HG03045 (cell line): Measurements from ENCODE around the gene MYO3B.
"Not testable (repeated sequence)": the region's sequence is repeated elsewhere in the genome, so short reads cannot be mapped to it uniquely, and the experiment has no call there.

Source experiments
- ATAC-seq: cut with Tn5 transposase; IDR thresholded peaks from one replicate; pipeline ENCODE4 v1.9.1; 2021; ENCODE audit warnings: mild to moderate bottlenecking, moderate library complexity; ENCODE audit not compliant: unreplicated experiment

Gene MYO3B

GRCh38 chr2:170660409-170660808, 482.5 kb downstream of the MYO3B start:
- ATAC-seq, result no peak

GRCh38 chr2:170665743-170666142, 487.8 kb downstream of the MYO3B start:
- ATAC-seq, result no peak

DNA sequence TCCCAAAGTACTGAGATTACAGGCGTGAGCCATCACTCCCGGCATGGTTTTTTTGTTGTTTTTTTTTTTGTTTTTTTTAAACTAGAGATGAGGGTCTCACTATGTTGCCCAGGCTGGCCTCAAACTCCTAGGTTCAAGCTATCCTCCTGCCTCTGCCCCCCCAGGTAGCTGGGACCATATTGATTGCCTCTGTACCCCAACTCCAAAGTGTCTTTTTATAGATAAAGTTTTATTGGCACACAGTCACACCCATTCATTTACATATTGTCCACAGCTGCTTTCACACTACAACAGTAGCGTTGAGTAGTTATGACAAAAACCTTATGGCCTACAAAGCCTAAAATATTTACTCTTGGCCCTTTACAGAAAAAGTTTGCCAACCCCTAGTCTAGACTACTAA, 492.0 kb downstream of the MYO3B start:
- no peak for ATAC-seq

DNA sequence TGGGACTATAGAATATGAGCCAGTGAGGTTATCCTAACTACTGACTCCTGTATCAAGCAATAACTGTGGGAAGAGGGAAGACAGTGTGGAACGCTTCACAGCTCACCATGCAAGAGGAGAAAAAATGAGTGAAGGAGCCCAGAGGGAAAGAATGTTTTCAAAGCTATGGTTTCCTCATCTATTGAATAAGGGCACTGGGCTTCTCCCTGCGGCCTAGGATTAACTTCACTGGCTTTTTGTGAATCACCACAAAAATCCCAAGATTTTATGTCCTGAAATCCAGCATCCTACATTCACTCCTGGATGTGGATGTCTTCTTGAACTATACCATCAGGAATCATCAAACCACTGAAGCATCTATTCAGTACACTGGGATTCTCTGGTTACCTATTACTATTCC, 492.7 kb downstream of the MYO3B start:
- ATAC-seq, result no peak

DNA sequence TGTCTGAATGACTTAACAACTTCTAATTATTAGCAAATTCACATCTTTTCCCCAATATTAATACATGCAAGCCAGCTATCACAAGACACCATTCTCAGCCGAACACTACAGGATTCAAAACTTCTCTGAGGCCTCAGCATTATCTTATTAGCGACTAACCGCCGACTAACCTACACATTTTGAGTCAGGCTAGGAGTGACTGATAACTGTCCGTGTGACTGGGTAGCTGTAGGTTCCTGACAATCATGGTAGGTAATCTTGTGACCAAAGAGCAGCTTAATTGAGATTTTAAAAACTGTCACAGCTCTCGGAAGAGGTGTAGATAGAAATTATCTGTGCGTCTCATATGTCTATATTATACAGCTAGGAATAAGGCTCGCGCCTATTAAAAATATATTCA, 493.1 kb downstream of the MYO3B start:
- no peak for ATAC-seq

DNA sequence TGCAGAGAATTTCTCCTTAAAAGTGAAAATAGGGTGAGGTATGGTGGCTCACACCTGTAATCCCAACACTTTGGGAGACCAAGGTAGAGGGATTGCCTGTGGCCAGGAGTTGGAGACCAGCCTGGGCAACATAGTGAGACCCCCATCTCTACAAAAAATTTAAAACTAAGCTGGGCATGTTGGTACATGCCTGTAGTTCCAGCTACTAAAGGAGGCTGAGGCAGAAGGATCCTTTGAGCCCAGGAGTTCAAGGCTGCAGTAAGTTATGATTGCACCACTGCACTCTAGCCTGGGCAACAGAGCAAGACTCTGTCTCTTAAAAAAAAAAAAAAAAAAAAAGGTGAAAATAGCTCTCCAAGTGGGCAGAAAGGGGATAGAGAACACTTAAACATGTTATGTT, 496.3 kb downstream of the MYO3B start:
- not testable (repeated sequence) for ATAC-seq

DNA sequence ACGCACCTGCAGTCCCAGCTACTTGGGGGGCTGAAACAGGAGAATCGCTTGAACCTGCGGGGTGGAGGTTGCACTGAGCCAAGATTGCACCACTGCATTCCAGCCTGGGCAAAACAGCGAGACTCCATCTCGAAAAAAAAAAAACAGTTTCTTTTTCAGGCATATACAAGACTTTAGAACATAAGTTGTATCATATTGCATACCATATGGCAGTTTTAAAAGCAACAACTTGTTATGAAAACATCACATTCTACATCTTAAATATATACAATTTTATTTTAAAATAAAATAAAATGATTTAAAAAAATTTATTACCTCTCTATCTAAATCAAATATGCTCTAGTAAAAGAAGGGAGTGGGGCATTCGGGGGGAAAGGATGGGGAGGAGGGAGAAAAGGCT, 497.8 kb downstream of the MYO3B start:
- no peak for ATAC-seq

GRCh38 chr2:170679607-170680079, 501.7 kb downstream of the MYO3B start:
- no peak for ATAC-seq

DNA sequence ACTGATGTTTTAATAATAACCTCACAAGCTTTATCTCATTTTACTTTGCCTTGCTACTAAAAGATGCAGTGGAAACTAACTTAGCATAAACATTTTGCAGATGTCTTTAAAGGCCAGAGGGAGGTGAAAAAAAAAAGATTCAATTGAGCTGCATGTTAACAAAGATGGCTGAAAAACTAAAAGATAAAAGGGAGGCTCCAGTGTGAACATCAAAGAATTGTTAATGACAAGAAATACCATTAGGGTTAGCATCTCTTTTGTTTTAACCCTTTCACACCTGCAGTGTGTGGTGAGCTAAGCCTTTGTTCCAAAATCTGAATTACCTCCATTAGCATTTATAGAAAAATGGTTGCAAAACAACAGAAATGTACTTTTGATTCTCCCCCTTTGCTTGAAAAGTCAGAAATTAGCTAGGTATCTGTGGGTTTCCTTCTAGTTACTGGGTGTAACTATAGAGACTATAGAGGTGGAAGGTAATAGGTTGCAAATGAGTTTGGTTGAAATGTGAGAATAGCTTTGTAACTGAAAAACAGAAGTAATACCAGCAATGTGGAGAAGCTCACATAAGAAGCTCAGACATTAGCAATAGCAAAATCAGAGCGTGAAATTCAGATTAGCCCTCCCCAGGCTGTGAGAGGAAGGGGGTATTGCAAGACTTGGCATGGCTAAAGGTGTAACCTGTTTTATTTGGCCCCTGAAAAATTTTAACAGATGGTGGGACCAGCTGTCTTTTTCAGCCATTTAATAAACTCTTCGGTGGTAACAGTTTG, 502.4 kb downstream of the MYO3B start:
- ATAC-seq, result peak; percentile 86

DNA sequence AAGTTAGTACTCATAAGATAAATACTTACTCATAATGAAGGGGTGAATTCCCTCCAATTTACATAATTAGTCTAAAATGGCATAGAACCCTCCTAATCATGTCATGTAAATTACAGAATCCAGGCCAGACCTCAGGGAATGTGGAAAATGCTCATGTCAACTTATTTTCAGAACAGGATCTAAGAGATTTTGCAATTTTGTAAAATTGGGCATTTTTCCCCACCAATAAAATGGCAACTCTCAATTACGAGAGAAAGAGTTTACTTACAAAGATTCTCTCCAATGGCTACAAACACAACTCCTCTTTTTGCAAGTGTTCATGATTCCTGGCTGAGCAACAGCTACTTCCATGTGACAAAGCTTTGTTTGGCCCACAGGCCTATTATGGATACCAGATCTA, 503.4 kb downstream of the MYO3B start:
- no peak for ATAC-seq

DNA sequence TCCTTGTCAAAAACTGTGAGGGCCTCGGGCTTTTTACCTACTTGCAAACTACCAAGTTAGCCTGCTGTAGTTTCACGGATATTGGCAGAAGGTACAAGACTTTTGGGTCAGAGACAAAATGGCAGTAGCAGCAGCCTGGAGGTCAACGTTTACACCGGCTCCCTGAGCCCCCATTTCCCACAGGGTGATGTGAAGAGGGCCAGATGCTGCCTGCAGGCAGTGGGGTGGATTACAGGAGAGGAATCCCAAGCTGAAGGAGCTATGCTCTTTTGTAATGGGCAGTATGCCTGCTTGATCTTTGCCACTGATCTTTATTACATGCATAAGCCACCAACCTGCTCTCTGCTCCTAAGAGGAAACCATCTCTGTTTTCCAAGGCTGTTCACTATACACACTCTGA, 507.6 kb downstream of the MYO3B start:
- no peak for ATAC-seq

- no peak for ATAC-seq
Measured at GRCh38 chr2:170689481-170689880, 511.5 kb downstream of the MYO3B start.

DNA sequence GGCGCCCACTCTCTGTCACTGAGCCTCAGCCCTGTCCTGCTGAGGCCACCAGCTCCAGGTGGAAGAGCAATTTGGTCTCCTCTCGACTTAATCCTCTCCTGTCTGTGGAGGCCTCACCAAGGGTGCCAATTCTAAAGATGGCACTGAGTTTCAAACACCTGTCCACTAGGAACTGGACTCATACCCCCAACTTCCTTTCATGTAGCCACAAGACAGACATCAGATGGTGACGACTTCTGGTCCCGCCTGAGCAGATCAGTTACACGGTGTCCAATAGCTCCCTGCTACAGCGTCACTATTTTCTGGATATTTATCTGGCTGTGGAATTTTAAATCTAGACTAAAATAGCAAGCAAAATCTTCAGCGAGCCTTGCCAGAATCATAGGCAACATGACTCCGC, 512.7 kb downstream of the MYO3B start:
- no peak for ATAC-seq

DNA sequence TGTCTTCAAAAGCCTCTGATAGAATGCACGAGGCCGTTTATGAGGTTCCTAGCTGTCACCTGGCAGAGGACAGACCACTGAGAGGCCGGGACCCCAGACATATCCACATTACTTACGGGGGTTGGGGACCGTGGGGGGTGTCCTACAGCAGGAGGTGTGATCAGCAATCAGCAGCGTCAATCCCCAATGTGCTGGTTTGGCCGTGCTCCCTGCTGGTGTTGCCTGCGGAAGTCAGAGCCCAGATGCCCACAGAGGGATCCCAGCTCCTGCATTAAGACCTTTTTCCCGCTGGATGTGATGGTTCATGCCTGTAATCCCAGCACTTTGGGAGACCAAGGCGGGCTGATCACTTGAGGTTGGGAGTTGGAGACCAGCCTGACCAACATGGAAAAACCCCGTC, 516.4 kb downstream of the MYO3B start:
- no peak for ATAC-seq

GRCh38 chr2:170695521-170696410, 517.8 kb downstream of the MYO3B start:
- ATAC-seq, result no peak

- ATAC-seq, result no peak
Measured at GRCh38 chr2:170696948-170697347, 519.0 kb downstream of the MYO3B start.

DNA sequence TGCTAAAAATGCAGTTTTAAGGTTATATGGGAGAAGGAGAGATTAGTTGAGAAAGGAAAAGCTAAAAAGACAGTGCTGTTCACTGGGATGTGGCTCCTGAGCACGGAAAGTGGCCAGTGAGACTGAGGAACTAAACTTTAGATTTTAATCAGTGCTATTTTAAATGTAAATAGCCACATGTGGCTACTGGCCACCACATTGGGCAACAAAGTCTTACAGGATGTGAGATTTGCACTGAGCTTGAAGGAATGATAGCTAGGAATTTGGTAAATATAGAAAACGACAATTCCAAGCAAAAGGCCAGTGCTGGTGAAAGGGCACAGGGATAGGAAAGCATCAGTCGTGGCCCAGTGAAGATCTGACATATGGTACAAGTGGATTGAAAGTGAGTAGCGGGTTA, 523.1 kb downstream of the MYO3B start:
- ATAC-seq, result no peak

- ATAC-seq, result no peak
Measured at GRCh38 chr2:170703776-170704476, 526.0 kb downstream of the MYO3B start.
